Natural killer cell (primary cell): ENCODE measurements around the gene ARCN1. TPM values are rescaled to one million over a fixed set of nuclear protein-coding genes. Genes with fewer than 3 reads are reported as not detected.

Source experiments
- ATAC-seq, 3 donors: fragments of 150-1000 bp in 2 of 3; fragments of 200-7000 bp in 1 of 3; cut with Tn5 transposase; 1 replicate in 1 of 3; 2 replicates in 2 of 3; pipeline ENCODE4 v1.10.0; 2021; ENCODE audit warnings: mild to moderate bottlenecking in 2 of 3, moderate library complexity in 2 of 3
- DNase-seq, 2 donors: peaks; one replicate each; pipeline versions ENCODE4 v3.0.0 to v3.0.0-alpha.2; 2013 to 2021; ENCODE audit warnings: mixed read lengths in 1 of 2
- H3K27ac ChIP-seq: one replicate; pipeline ENCODE4 v1.5.1; 2013; ENCODE audit warnings: mild to moderate bottlenecking, low read length
- H3K27me3 ChIP-seq: one replicate; pipeline ENCODE4 v1.6.1; 2013; ENCODE audit warnings: low read length; ENCODE audit not compliant: control insufficient read depth, insufficient read depth
- H3K36me3 ChIP-seq: one replicate; pipeline ENCODE4 v1.6.1; 2013; ENCODE audit warnings: low read length; ENCODE audit not compliant: control insufficient read depth, insufficient read depth
- H3K4me1 ChIP-seq: one replicate; pipeline ENCODE4 v1.6.1; 2013; ENCODE audit warnings: low read length; ENCODE audit not compliant: control insufficient read depth, insufficient read depth
- H3K4me3 ChIP-seq: one replicate; pipeline ENCODE4 v1.5.1; 2013; ENCODE audit warnings: low read length
- H3K9me3 ChIP-seq: one replicate; pipeline ENCODE4 v1.6.1; 2013; ENCODE audit warnings: low read length; ENCODE audit not compliant: control insufficient read depth, insufficient read depth
- H3K27ac Mint-ChIP-seq, 2 donors: one replicate each; pipeline ENCODE4 v1.8.0; 2022; ENCODE audit warnings: mild to moderate bottlenecking in 2 of 2, mixed read lengths in 2 of 2, moderate library complexity in 1 of 2
- H3K27me3 Mint-ChIP-seq, 2 donors: one replicate each; pipeline ENCODE4 v1.8.0; 2022; ENCODE audit warnings: low read depth in 2 of 2, mixed read lengths in 2 of 2
- H3K36me3 Mint-ChIP-seq: one replicate; pipeline ENCODE4 v1.8.0; 2022; ENCODE audit warnings: mixed read lengths
- H3K4me1 Mint-ChIP-seq, 2 donors: one replicate each; pipeline ENCODE4 v1.8.0; 2022; ENCODE audit warnings: mixed read lengths in 2 of 2
- H3K4me3 Mint-ChIP-seq: one replicate; pipeline ENCODE4 v1.8.0; 2022; ENCODE audit warnings: mild to moderate bottlenecking, moderate library complexity, mixed read lengths
- H3K9me3 Mint-ChIP-seq, 2 donors: one replicate each; pipeline ENCODE4 v1.8.0; 2022; ENCODE audit warnings: mixed read lengths in 2 of 2
- WGBS: methylation state at CpG from one replicate; pipeline ENCODE4 v1.1.7; 2013; ENCODE audit warnings: missing lambda C conversion rate; ENCODE audit not compliant: insufficient coverage; 5-methylcytosine and 5-hydroxymethylcytosine counted together
- intact Hi-C: fragments of 100-400 bp; cut with micrococcal nuclease; formaldehyde crosslinking; loops from one replicate; pipeline ENCODE4 v1.14.2; 2022
- total RNA-seq, 4 donors: library from RNA; stranded (reverse); fragments of 120-200 nt in 1 of 4; gene quantifications; one replicate each; pipeline versions ENCODE4 v1.2.3 to v1.2.4, GENCODE V29; 2013 to 2022
- TF ChIP-seq, protein P1 (sequence below): fragments of 200-600 bp; IDR thresholded peaks from one replicate; pipeline ENCODE4 v1.8.0; 2022; ENCODE audit warnings: antibody characterized with exemption

The ARCN1 gene
- total RNA-seq, 3 donors from 2014 or later (not counting 1 experiment from before 2014, with no cell fraction given): 72.9 to 88.6 (median 88.4) TPM

GRCh38 chr11:118528511-118528910, 43.7 kb upstream of the ARCN1 start:
- H3K4me3 Mint-ChIP-seq: no peak overlapping the region
- H3K36me3 ChIP-seq: peaks cover 10% of the 10 kb centered on the region
- peaks cover 21% of the 10 kb centered on the region for H3K4me1 ChIP-seq
- WGBS: 99% methylated on average over 6 of the region's 6 CpGs
- no peak overlapping the region for H3K4me3 ChIP-seq
- DNase-seq (no peak), ATAC-seq (no peak)
- H3K9me3 ChIP-seq: no peaks in the 10 kb centered on the region
- H3K4me1 Mint-ChIP-seq: peaks cover 33 to 39% of the 10 kb centered on the region in 2 donors
- no peaks in the 10 kb centered on the region for H3K27me3 Mint-ChIP-seq
- no peaks in the 10 kb centered on the region for H3K9me3 Mint-ChIP-seq
- H3K27me3 ChIP-seq: no peaks in the 10 kb centered on the region
- no peak overlapping the region for H3K27ac ChIP-seq
- intact Hi-C loops: no loop called here
- TF ChIP-seq, protein P1, sequence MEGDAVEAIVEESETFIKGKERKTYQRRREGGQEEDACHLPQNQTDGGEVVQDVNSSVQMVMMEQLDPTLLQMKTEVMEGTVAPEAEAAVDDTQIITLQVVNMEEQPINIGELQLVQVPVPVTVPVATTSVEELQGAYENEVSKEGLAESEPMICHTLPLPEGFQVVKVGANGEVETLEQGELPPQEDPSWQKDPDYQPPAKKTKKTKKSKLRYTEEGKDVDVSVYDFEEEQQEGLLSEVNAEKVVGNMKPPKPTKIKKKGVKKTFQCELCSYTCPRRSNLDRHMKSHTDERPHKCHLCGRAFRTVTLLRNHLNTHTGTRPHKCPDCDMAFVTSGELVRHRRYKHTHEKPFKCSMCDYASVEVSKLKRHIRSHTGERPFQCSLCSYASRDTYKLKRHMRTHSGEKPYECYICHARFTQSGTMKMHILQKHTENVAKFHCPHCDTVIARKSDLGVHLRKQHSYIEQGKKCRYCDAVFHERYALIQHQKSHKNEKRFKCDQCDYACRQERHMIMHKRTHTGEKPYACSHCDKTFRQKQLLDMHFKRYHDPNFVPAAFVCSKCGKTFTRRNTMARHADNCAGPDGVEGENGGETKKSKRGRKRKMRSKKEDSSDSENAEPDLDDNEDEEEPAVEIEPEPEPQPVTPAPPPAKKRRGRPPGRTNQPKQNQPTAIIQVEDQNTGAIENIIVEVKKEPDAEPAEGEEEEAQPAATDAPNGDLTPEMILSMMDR: no peak
- no peak overlapping the region for H3K27ac Mint-ChIP-seq
- no peaks in the 10 kb centered on the region for H3K36me3 Mint-ChIP-seq

DNA sequence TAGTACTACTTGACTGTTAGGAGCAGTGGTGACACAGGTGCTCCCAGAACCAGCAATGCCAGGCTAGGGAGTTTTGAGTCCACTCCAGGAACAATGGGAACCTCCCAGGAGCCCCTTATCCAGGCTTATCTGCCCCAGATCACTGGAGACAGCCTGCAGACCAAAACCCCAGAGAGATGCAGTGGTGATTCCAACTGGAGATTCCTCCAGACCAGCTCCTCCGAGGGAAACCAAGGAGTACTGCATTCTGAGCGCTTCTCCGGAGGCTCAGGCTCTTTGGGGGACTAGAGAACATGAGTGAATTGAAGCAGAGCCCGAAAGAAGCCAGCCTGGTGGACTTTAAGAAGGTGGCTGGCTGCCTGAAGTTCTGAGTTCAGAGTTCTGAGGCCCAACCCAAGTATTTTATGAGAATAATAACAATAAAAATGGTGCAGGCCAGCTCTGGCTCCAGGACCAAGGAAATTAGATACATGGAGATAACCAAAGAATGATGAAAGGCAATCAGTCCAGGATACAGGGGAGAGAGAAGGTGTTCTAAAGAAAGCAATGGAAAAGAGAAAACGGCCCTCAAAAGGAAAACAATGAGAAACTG, 42.5 kb upstream of the ARCN1 start:
- no peaks in the 10 kb centered on the region for H3K27me3 Mint-ChIP-seq
- TF ChIP-seq, protein P1: no peak
- peak overlapping the region; percentile 46 for H3K4me3 ChIP-seq
- H3K27ac Mint-ChIP-seq: peak overlapping the region in 1 of 2 donors; percentile 3
- H3K36me3 Mint-ChIP-seq: no peaks in the 10 kb centered on the region
- intact Hi-C loops: loop anchor here (2.0 kb wide), 1 partner anchor 37 kb away; no protein-coding TSS in a partner anchor
- peaks cover 21% of the 10 kb centered on the region for H3K4me1 ChIP-seq
- no peaks in the 10 kb centered on the region for H3K27me3 ChIP-seq
- peaks cover 32 to 33% of the 10 kb centered on the region in 2 donors for H3K4me1 Mint-ChIP-seq
- no peak overlapping the region for H3K27ac ChIP-seq
- peaks cover 6% of the 10 kb centered on the region for H3K36me3 ChIP-seq
- H3K9me3 ChIP-seq: no peaks in the 10 kb centered on the region
- DNase-seq: no peak
- WGBS: 87% methylated on average over 5 of the region's 5 CpGs
- H3K9me3 Mint-ChIP-seq: no peaks in the 10 kb centered on the region
- peak overlapping the region; percentile 89 for H3K4me3 Mint-ChIP-seq
- ATAC-seq: no peak

GRCh38 chr11:118530180-118530682, 42.0 kb upstream of the ARCN1 start:
- 8% methylated on average over 31 of the region's 31 CpGs for WGBS
- Mint-ChIP-seq H3K27me3 (no peaks in the 10 kb centered on the region), H3K9me3 (no peaks in the 10 kb centered on the region), H3K4me1 (peaks cover 32 to 33% of the 10 kb centered on the region in 2 donors), H3K27ac (peak overlapping the region in 1 of 2 donors; percentile 3), H3K36me3 (no peaks in the 10 kb centered on the region), H3K4me3 (peak overlapping the region; percentile 89)
- Histone ChIP-seq H3K27me3 (no peaks in the 10 kb centered on the region), H3K4me3 (peak overlapping the region; percentile 46), H3K9me3 (no peaks in the 10 kb centered on the region), H3K27ac (no peak overlapping the region), H3K4me1 (peaks cover 21% of the 10 kb centered on the region), H3K36me3 (peaks cover under 1% of the 10 kb centered on the region)
- intact Hi-C loops: loop anchor here (2.0 kb wide), 1 partner anchor 37 kb away; no protein-coding TSS in a partner anchor
- TF ChIP-seq, protein P1: no peak
- no peak for DNase-seq
- ATAC-seq: no peak
